Fibroblast of mammary gland (primary cell): ENCODE data around the gene VDAC1.

Source experiments
- DNase-seq: peaks from one replicate; pipeline ENCODE4 v3.0.0-alpha.2; 2010; ENCODE audit warnings: low read depth
- H3K4me3 ChIP-seq: 2 replicates; pipeline ENCODE4 v1.5.1; 2011; ENCODE audit warnings: low read depth, mild to moderate bottlenecking, low read length, moderate library complexity; ENCODE audit not compliant: control insufficient read depth
- TF ChIP-seq, protein P1 (sequence below): conservative IDR thresholded peaks from 2 replicates; pipeline ENCODE4 v1.5.1; 2011; ENCODE audit warnings: low read depth, low read length, inconsistent platforms; ENCODE audit not compliant: control insufficient read depth, insufficient read depth

VDAC1 gene

DNA sequence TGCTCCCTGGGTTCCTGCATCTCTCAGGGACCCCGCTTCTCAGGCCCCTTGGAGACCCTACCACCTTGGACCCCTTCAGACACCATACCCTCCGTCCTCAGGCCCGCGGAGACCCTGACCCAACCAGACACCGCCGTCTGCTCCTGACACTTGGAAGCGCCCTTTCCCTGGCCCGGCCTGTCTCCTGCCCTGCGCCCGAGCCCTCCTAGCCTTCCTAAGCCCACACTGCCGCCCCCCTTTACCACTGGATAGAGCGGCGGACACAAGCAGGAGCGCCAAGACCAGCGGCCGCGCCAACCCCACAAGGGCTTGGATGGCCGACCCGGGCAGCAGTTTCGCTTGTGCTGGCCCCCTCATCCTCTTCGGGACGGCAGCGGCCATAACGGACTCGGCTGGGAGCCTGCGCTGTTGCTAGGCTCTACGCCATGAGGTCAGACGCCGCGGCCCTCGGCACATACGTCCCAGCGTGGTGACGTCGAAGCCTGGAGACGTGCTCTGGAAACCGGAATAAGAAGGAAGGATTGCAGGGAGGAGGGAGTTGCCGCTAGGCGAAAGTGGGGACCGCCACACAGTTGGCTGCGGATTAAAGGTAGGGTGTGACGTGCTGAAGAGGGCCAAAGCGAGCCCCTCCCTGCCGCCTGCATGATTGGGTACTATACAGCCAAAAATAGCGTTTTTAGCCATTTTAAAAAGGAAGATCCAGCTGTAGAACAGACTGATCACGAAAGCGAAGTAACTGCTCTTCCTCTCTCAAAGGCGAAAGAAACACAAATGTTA lies 36.4 kb downstream of the VDAC1 start, which contains the start of gene C5orf15:
TSS of gene C5orf15 (minus strand) at position 422 of the 777 bp plus-strand sequence. CDS start at position 381, 41 bp downstream.
- TF ChIP-seq, protein P1, sequence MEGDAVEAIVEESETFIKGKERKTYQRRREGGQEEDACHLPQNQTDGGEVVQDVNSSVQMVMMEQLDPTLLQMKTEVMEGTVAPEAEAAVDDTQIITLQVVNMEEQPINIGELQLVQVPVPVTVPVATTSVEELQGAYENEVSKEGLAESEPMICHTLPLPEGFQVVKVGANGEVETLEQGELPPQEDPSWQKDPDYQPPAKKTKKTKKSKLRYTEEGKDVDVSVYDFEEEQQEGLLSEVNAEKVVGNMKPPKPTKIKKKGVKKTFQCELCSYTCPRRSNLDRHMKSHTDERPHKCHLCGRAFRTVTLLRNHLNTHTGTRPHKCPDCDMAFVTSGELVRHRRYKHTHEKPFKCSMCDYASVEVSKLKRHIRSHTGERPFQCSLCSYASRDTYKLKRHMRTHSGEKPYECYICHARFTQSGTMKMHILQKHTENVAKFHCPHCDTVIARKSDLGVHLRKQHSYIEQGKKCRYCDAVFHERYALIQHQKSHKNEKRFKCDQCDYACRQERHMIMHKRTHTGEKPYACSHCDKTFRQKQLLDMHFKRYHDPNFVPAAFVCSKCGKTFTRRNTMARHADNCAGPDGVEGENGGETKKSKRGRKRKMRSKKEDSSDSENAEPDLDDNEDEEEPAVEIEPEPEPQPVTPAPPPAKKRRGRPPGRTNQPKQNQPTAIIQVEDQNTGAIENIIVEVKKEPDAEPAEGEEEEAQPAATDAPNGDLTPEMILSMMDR = peak; percentile 19
- peak; percentile 96 for DNase-seq
- H3K4me3 ChIP-seq = peak within 1 kb of the TSS; percentile 90

DNA sequence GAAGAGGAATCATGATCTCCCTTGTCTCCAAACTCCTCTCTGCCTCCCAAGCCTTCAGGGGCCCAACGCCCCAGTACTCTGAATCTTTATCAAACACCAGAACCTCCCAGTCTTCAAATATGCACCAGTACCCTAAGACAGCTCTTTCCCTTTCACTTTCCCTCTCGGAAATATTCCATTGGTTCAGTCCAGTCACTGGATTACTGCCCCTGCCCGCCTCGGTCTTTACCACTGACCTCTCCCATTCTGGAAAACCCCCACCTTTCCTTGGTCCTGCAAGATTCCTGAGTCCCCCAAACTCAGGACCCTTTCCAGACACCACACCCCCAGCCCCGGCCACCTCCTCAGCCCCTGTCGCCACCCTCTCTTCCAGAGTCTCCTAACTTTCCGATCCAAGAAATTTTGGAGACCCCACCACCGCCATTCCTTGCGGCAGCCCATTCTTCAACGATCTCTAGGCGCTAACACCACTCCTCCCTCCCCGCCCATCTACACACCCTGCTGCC lies 37.0 kb downstream of the VDAC1 start:
- peak overlapping the region; percentile 90 for H3K4me3 ChIP-seq
- TF ChIP-seq, protein P1 = no peak
- peak; percentile 39 for DNase-seq

DNA sequence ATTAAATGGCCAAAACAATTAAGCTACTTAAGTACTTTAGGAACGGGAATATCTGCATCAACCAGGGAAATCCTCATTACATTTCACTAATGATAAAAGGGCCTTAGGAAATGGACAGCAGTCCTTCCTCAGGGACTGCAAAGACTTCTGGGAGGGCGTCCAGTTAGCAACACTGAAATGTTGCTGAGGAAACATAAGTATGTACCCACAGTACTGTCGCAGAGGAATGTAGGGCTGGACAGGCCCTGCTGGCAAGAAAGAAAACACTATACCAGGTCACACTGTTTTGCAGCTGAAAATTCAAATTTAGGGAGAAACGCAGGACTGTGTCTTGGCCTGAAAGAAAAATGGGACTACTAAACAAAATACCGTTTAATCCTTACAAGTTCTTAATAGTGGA lies 37.7 kb downstream of the VDAC1 start:
- DNase-seq = no peak
- TF ChIP-seq, protein P1 = no peak
- peak overlapping the region; percentile 90 for H3K4me3 ChIP-seq

DNA sequence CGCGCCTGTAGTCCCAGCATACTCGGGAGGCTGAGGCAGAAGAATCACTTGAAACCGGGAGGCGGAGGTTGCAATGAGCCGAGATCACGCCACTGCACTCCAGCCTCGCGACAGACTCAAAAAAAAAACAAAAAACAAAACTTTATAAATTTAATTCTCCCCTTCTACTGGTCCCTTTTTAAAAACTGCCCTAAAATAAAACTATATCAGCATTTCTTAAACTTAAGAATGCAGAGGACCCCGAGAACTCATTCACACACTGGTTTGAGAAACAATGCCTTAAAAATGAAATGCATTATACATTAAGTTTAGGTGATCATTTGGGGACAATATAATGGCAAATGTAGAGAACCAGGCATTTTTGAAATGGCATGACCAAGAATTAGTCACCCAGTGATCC lies 38.7 kb downstream of the VDAC1 start:
- DNase-seq = no peak
- TF ChIP-seq, protein P1 = no peak
- H3K4me3 ChIP-seq = no peak overlapping the region

DNA sequence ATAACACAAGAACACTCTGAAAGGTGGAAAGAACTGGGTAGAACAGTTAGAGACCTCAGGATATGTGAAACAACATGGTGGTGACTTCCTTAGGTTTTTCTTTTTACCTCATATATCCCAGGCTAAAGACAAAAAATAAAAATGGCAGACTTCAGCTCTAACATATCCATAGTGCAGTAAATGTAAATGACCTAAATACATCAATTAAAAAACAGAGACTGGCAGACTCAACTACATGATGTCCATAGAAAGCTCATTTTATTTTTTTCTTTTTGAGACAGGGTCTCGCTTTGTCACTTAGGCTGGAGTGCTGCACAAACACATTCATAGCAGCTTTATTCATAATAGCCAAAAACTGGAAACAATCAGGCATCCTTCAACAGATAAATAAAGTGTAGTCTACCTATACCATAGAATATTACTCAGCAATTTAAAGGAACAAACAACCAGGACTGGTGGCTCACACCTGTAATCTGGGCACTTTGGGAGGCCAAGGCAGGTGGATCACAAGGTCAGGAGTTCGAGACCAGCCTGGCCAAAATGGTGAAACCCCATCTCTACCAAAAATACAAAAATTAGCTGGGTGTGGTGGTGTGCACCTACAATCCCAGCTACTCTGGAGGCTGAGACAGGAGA lies 41.2 kb downstream of the VDAC1 start:
- TF ChIP-seq, protein P1 = no peak
- no peak overlapping the region for H3K4me3 ChIP-seq
- no peak for DNase-seq

DNA sequence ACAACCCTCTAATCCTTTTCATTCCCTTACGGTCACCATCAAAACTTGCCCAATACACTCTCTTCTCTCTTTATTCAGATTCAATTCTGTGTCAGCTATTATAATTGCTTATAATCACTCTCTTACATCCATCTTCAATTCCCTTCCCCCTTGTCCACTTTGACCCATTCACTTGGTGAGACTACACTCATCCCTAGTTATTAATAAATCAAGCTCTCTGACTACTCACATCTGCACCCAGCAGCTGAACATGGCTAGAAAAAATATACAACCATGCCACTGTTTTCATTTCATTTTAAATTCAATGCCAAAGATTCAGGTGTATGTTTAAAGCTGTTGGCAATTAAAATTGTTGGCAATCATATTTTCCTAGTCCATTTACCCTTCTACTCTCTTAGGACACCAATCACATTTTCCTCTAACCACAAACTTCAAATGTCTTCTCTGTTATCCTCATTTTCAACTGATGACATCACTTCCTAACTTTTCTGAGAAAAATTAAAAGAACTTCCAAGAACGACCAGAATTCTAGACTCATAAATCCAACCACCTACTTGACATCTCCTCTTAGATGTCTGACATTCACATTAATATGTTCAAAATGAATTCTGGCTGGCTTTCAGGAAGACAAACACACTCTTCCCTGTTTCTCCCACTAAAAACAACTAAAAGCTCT lies 41.8 kb downstream of the VDAC1 start:
- TF ChIP-seq, protein P1 = no peak
- DNase-seq = peak; percentile 67
- no peak overlapping the region for H3K4me3 ChIP-seq
